Measurements from ENCODE around the gene TIAM1.

- TF ChIP-seq CTCF (IDR thresholded peaks at IDR 0.05; ENCODE audit: borderline replicate concordance, extremely low read depth, low read length, poor library complexity, severe bottlenecking) (no peak), EZH2 (IDR thresholded peaks at IDR 0.05; ENCODE audit: borderline replicate concordance, low read depth, low read length, severe bottlenecking) (no peak)
Measured at GRCh38 chr21:31186916-31187315, 157.1 kb downstream of the TIAM1 start.

Data from DND-41 (cell line).